ENCODE data around the gene NOS3. TPM values are rescaled to one million over a fixed set of nuclear protein-coding genes. Genes with fewer than 3 reads are reported as not detected.

Gene NOS3
- polyA plus RNA-seq, 1 of the 3 experiments (the other 2 are of a cell fraction), result 0.41 TPM

- H3K9ac ChIP-seq, result no peak overlapping the region; the same call in 1 of the 2 replicates
- H3K9me2 ChIP-seq, result no peaks in the 10 kb centered on the region
- no peaks in the 10 kb centered on the region for H3K9me3 ChIP-seq
- H2AFZ ChIP-seq (ENCODE audit: low read depth), result peak overlapping the region; percentile 91
- no peaks in the 10 kb centered on the region for H3K27me3 ChIP-seq (ENCODE audit: insufficient read depth)
- WGBS (ENCODE audit: low lambda C conversion rate), result 37% methylated on average over 15 of the region's 55 CpGs
- H3K4me1 ChIP-seq (ENCODE audit: control insufficient read depth in 1 of 2, insufficient read depth in 2 of 2, low read depth in 1 of 2, low read length in 1 of 2), result peaks cover 0 to 35% of the 10 kb centered on the region in 2 experiments; a peak in 1 of 4 replicates
- no peaks in the 10 kb centered on the region for H4K20me1 ChIP-seq (ENCODE audit: insufficient read depth)
- no peaks in the 10 kb centered on the region for H3K79me2 ChIP-seq (ENCODE audit: insufficient read depth)
- peak overlapping the region; percentile 68 for H3K4me2 ChIP-seq
- no peaks in the 10 kb centered on the region for H3F3A ChIP-seq (replicated peaks; ENCODE audit: insufficient read depth)
- ChIA-PET POLR2A (interaction anchor here (0.6 to 1.1 kb wide), 8 partner anchors 15 to 73 kb away, joined by 3 to 15 read pairs (median 3); partner anchors contain the start of genes ABCB8 and ASIC3), CTCF (interaction anchor here (0.5 to 11.3 kb wide), 28 partner anchors 10 to 1771 kb away, joined by 3 to 151 read pairs (median 4); partner anchors contain the start of genes ABCB8, FASTK and NOS3)
- DNase-seq, result peak; percentile 98
- peak overlapping the region; percentile 11 to 50; a peak in 2 of 4 replicates for H3K4me3 ChIP-seq (ENCODE audit: low read depth in 2 of 2, low read length in 1 of 2)
- H3K27ac ChIP-seq (ENCODE audit: low read depth in 2 of 2, low read length in 1 of 2), result peak overlapping the region in 1 of 2 experiments; percentile 80; a peak in 2 of 4 replicates
- no peaks in the 10 kb centered on the region for H3K36me3 ChIP-seq (replicated peaks in 1 of 2; ENCODE audit: control insufficient read depth in 1 of 2, insufficient read depth in 2 of 2, low read length in 1 of 2)
- TF ChIP-seq CHD2 (IDR thresholded peaks at IDR 0.05; ENCODE audit: low read length, partially characterized antibody), result peak; percentile 45
- TF ChIP-seq MXI1 (IDR thresholded peaks at IDR 0.05; ENCODE audit: low read depth, low read length), result peak; percentile 98
- no peak for TF ChIP-seq TAF1 (IDR thresholded peaks at IDR 0.05; ENCODE audit: borderline replicate concordance, low read depth, low read length)
- TF ChIP-seq SIN3A (IDR thresholded peaks at IDR 0.05; ENCODE audit: borderline replicate concordance, low read depth, low read length), result no peak
- TF ChIP-seq ZBTB33 (IDR thresholded peaks at IDR 0.05; ENCODE audit: borderline replicate concordance, low read depth), result no peak
- TF ChIP-seq FOXM1 (IDR thresholded peaks at IDR 0.05; ENCODE audit: low read depth), result no peak
- TF ChIP-seq RFX5 (IDR thresholded peaks at IDR 0.05; ENCODE audit: low read length), result peak; percentile 88
- no peak for TF ChIP-seq CTCF (IDR thresholded peaks at IDR 0.05)
- no peak for TF ChIP-seq NFIC (IDR thresholded peaks at IDR 0.05; ENCODE audit: borderline replicate concordance)
- TF ChIP-seq IRF3 (IDR thresholded peaks at IDR 0.05; ENCODE audit: low read depth, low read length), result no peak
- no peak for TF ChIP-seq RCOR1 (IDR thresholded peaks at IDR 0.05; ENCODE audit: low read length)
- no peak for TF ChIP-seq YY1 (IDR thresholded peaks at IDR 0.05; ENCODE audit: low read depth)
- TF ChIP-seq ELF1 (IDR thresholded peaks at IDR 0.05), result no peak
- TF ChIP-seq EP300 (IDR thresholded peaks at IDR 0.05; ENCODE audit: borderline replicate concordance in 1 of 2, low read depth in 1 of 2, low read length in 1 of 2), result 0 out of 4 replicates have a peak, but pooled peaks of 1 of the 2 experiments have one; percentile 56
- TF ChIP-seq USF2 (IDR thresholded peaks at IDR 0.05; ENCODE audit: borderline replicate concordance, low read depth, low read length), result no peak; the same call in 1 of the 2 replicates
- TF ChIP-seq POLR2AphosphoS5 (IDR thresholded peaks at IDR 0.05; ENCODE audit: low read depth, low read length), result no peak
- TF ChIP-seq NRF1 (IDR thresholded peaks at IDR 0.05; ENCODE audit: low read depth, low read length), result no peak
- TF ChIP-seq GATA2 (CRISPR knock-in tag; IDR thresholded peaks at IDR 0.05), result no peak
- no peak for TF ChIP-seq TCF12 (IDR thresholded peaks at IDR 0.05)
- TF ChIP-seq TEAD4 (IDR thresholded peaks at IDR 0.05; ENCODE audit: borderline replicate concordance, insufficient read depth), result no peak
- no peak for TF ChIP-seq MEF2A (IDR thresholded peaks at IDR 0.05; ENCODE audit: borderline replicate concordance, low read depth)
- peak; percentile 96 for TF ChIP-seq MAX (IDR thresholded peaks at IDR 0.05; ENCODE audit: low read depth)
- TF ChIP-seq FOSL2 (IDR thresholded peaks at IDR 0.05; ENCODE audit: borderline replicate concordance, low read depth), result no peak
- peak; percentile 12; the same call in 1 of the 2 replicates for TF ChIP-seq RAD21 (IDR thresholded peaks at IDR 0.05; ENCODE audit: low read length)
- TF ChIP-seq SMC3 (IDR thresholded peaks at IDR 0.05; ENCODE audit: low read depth, low read length), result peak; percentile 22; the same call in 1 of the 2 replicates
- TF ChIP-seq RXRA (IDR thresholded peaks at IDR 0.05; ENCODE audit: borderline replicate concordance, low read depth), result no peak
Measured at GRCh38 chr7:151013733-151014497, 23.1 kb downstream of the NOS3 start.
